Suprapubic skin (tissue), 4 donors: ENCODE measurements around the gene RPRM. TPM values are rescaled to one million over a fixed set of nuclear protein-coding genes. Genes with fewer than 3 reads are reported as not detected.

Experiments used
- DNase-seq, 2 donors: peaks; one replicate each; pipeline ENCODE4 v3.0.0-alpha.2; 2019; ENCODE audit warnings: low spot score in 2 of 2
- H3K27ac ChIP-seq: fragments of 200-600 bp; sonication (generic); one replicate; pipeline ENCODE4 v1.5.1; 2019
- H3K27me3 ChIP-seq: fragments of 200-600 bp; sonication (generic); one replicate; pipeline ENCODE4 v1.5.1; 2019
- H3K36me3 ChIP-seq: fragments of 200-600 bp; sonication (generic); one replicate; pipeline ENCODE4 v1.5.1; 2019
- H3K4me1 ChIP-seq: fragments of 200-600 bp; sonication (generic); one replicate; pipeline ENCODE4 v1.5.1; 2019
- H3K4me3 ChIP-seq: fragments of 200-600 bp; sonication (generic); one replicate; pipeline ENCODE4 v1.5.1; 2019; ENCODE audit warnings: mild to moderate bottlenecking
- H3K9me3 ChIP-seq: fragments of 200-600 bp; sonication (generic); one replicate; pipeline ENCODE4 v1.5.1; 2019
- EP300 ChIP-seq: sonication (generic); formaldehyde crosslinking; IDR thresholded peaks from one replicate; pipeline ENCODE4 v1.6.1; 2017; ENCODE audit warnings: antibody characterized with exemption
- POLR2A ChIP-seq, 2 donors: fragments of 450-650 bp; IDR thresholded peaks; one replicate each; pipeline ENCODE4 v1.6.1; 2017; ENCODE audit warnings: antibody characterized with exemption in 2 of 2, mild to moderate bottlenecking in 2 of 2, moderate library complexity in 2 of 2
- POLR2AphosphoS5 ChIP-seq, 3 donors: sonication (generic); formaldehyde crosslinking; IDR thresholded peaks; one replicate each; pipeline ENCODE4 v1.6.1; 2017; ENCODE audit warnings: antibody characterized with exemption in 3 of 3
- WGBS: methylation state at CpG from one replicate; pipeline ENCODE4 v1.1.5; 2018; 5-methylcytosine and 5-hydroxymethylcytosine counted together
- total RNA-seq, 4 donors: library from RNA; depleted of rRNA; stranded (reverse); fragments of >200 nt; gene quantifications; one replicate each; pipeline ENCODE4 v1.1.0, GENCODE V29; 2016
- TF ChIP-seq, protein P1 (sequence below), 2 donors: fragments of 200-600 bp in 1 of 2; fragments of 450-650 bp in 1 of 2; sonication (generic) in 1 of 2; IDR thresholded peaks; one replicate each; pipeline ENCODE4 v1.5.1; 2016 to 2019; ENCODE audit warnings: antibody characterized with exemption in 2 of 2, mild to moderate bottlenecking in 1 of 2, moderate library complexity in 1 of 2

Gene RPRM
- total RNA-seq, 4 donors from 2014 or later = 1.5 TPM; not detected in 3

DNA sequence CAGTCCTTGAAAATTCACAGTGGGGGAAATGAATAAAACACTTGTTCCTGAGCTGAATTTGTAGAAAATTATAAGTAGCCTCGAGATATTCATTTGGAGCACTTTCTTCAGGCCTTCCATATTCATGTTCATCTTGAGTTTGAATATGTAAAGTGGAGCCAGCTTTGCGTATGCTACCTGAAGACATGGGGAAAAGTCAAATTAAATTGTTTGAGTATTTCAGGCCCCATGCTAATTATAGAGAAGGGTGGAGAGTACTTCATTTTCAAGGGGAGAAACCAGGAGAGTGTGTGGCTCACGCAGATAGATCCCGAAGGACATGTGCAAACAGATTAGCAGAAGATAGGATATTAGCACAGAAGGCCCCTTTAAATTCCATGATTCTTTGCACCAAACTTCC lies 7.7 kb downstream of the RPRM start:
- no peaks in the 10 kb centered on the region for H3K36me3 ChIP-seq
- H3K27ac ChIP-seq = no peak overlapping the region
- TF ChIP-seq POLR2A (IDR thresholded peaks at IDR 0.05) = no peak
- TF ChIP-seq, protein P1, sequence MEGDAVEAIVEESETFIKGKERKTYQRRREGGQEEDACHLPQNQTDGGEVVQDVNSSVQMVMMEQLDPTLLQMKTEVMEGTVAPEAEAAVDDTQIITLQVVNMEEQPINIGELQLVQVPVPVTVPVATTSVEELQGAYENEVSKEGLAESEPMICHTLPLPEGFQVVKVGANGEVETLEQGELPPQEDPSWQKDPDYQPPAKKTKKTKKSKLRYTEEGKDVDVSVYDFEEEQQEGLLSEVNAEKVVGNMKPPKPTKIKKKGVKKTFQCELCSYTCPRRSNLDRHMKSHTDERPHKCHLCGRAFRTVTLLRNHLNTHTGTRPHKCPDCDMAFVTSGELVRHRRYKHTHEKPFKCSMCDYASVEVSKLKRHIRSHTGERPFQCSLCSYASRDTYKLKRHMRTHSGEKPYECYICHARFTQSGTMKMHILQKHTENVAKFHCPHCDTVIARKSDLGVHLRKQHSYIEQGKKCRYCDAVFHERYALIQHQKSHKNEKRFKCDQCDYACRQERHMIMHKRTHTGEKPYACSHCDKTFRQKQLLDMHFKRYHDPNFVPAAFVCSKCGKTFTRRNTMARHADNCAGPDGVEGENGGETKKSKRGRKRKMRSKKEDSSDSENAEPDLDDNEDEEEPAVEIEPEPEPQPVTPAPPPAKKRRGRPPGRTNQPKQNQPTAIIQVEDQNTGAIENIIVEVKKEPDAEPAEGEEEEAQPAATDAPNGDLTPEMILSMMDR (IDR thresholded peaks at IDR 0.05) = no peak
- TF ChIP-seq POLR2AphosphoS5 (IDR thresholded peaks at IDR 0.05) = no peak
- TF ChIP-seq EP300 = no peak
- WGBS = 84% methylated on average over 4 of the region's 4 CpGs
- H3K4me3 ChIP-seq = no peak overlapping the region
- no peaks in the 10 kb centered on the region for H3K4me1 ChIP-seq
- no peak for DNase-seq
- no peaks in the 10 kb centered on the region for H3K9me3 ChIP-seq
- peaks cover 7% of the 10 kb centered on the region for H3K27me3 ChIP-seq

DNA sequence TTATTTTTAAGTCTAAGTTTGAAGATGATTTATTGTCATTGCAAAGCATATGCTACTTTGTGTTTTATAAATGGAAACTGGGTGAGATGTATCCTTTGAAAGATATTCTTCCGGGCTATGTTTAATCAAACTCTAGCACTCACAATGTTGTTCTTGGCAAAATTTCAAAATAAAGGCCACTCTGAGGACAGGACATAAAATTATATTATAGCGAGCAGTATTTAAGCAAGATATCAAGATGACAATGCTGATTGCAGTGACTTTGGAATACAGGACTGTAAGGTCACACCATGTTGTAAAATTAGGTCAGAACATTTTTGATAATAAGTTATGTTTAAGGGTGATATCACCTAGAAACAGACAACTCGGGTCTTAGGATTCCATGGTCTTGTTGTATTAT lies 14.2 kb downstream of the RPRM start:
- no peaks in the 10 kb centered on the region for H3K36me3 ChIP-seq
- no peak overlapping the region for H3K4me3 ChIP-seq
- no peak for DNase-seq
- no peaks in the 10 kb centered on the region for H3K4me1 ChIP-seq
- no peaks in the 10 kb centered on the region for H3K27me3 ChIP-seq
- no peaks in the 10 kb centered on the region for H3K9me3 ChIP-seq
- TF ChIP-seq POLR2A (IDR thresholded peaks at IDR 0.05) = no peak
- TF ChIP-seq, protein P1 (IDR thresholded peaks at IDR 0.05) = no peak
- no peak for TF ChIP-seq POLR2AphosphoS5 (IDR thresholded peaks at IDR 0.05)
- no peak for TF ChIP-seq EP300
- 44% methylated on average over 3 of the region's 3 CpGs for WGBS
- H3K27ac ChIP-seq = no peak overlapping the region

DNA sequence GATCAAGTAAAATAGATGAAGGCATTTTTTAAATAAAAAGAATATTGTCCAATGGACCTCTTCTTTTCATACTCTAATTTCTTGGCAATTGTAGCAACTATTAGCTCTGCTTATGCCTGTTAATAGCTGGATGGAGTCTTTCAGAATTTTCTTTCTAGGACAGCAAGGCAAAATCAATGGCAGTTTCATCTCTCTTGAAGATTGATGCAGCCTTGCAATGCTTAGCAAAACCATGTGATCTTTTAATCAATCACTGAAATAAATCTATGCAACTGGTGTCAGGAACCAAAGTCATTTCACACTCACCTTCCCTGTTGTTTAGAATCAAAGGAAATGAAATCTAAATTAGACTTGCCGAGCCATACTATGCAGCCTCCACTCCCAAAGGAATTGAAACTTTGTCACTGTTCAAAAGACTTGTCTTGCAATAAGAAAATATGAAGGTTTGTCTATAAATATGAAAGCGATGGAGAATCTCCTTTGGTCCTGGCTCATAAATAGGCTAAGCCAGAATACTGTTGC lies 16.2 kb downstream of the RPRM start:
- TF ChIP-seq, protein P1 (IDR thresholded peaks at IDR 0.05) = no peak
- TF ChIP-seq POLR2A (IDR thresholded peaks at IDR 0.05) = no peak
- no peak for TF ChIP-seq POLR2AphosphoS5 (IDR thresholded peaks at IDR 0.05)
- TF ChIP-seq EP300 = no peak
- 88% methylated on average over 2 of the region's 2 CpGs for WGBS
- no peak for DNase-seq
- Histone ChIP-seq H3K27me3 (no peaks in the 10 kb centered on the region), H3K9me3 (no peaks in the 10 kb centered on the region), H3K27ac (no peak overlapping the region), H3K4me3 (no peak overlapping the region), H3K4me1 (no peaks in the 10 kb centered on the region), H3K36me3 (no peaks in the 10 kb centered on the region)

DNA sequence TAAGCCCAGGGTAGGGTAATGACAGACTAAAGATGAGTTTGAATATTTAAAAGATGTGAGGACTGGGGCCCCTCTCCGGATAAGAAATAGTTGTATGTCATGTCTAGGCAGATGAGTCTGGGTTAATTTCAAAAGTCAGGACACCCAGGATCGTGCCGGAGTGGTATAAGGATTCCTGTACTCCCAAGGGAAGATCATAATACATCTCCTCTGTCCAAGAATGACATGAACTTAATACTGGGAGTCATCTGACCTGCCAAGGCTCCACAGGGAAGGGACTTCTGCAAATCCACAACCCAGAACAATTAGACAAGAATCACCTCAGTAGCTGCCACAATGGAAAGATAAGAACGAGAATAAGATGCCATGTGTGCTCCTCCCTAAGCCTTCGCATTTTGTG lies 17.1 kb downstream of the RPRM start:
- TF ChIP-seq POLR2AphosphoS5 (IDR thresholded peaks at IDR 0.05) (no peak), EP300 (no peak), POLR2A (IDR thresholded peaks at IDR 0.05) (no peak)
- TF ChIP-seq, protein P1 (IDR thresholded peaks at IDR 0.05) = no peak
- Histone ChIP-seq H3K9me3 (no peaks in the 10 kb centered on the region), H3K4me3 (no peak overlapping the region), H3K27ac (no peak overlapping the region), H3K27me3 (no peaks in the 10 kb centered on the region), H3K4me1 (no peaks in the 10 kb centered on the region), H3K36me3 (no peaks in the 10 kb centered on the region)
- 64% methylated on average over 5 of the region's 5 CpGs for whole genome bisulfite sequencing
- DNase-seq = no peak

DNA sequence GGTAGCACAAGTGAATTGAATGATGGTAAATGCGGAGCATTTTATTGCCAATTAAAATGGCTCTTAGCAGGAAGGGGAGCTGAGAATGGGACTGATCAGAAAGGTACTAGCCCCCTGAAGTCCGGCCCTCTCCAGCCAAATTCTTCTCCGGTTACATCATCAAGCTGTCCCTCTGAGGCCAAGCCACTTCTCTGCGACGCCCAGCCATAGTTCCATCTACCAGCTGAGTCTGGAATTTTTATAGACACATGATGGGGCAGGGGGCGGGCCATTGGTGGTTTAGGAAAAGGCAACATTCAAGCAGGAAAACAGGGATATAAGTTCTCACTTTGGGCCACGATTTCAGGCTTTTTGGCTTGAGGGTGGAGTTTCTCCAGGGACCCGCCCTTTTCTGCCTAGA lies 22.7 kb downstream of the RPRM start:
- Histone ChIP-seq H3K36me3 (no peaks in the 10 kb centered on the region), H3K4me3 (no peak overlapping the region), H3K9me3 (no peaks in the 10 kb centered on the region), H3K4me1 (no peaks in the 10 kb centered on the region), H3K27ac (no peak overlapping the region), H3K27me3 (no peaks in the 10 kb centered on the region)
- 73% methylated on average over 8 of the region's 8 CpGs for WGBS
- no peak for DNase-seq
- TF ChIP-seq, protein P1 (IDR thresholded peaks at IDR 0.05) = no peak
- TF ChIP-seq POLR2A (IDR thresholded peaks at IDR 0.05) (no peak), POLR2AphosphoS5 (IDR thresholded peaks at IDR 0.05) (no peak), EP300 (no peak)
